Dedifferentiated amniotic fluid mesenchymal stem cell (primary cell): ENCODE results near the gene THAP11.
A peak's percentile ranks its signal among the peaks of the same experiment; 100 is the strongest.

Source experiments
- DNase-seq: peaks from one replicate; pipeline ENCODE4 v3.0.0-alpha.2; 2016; ENCODE audit errors: extremely low spot score

THAP11 gene

DNA sequence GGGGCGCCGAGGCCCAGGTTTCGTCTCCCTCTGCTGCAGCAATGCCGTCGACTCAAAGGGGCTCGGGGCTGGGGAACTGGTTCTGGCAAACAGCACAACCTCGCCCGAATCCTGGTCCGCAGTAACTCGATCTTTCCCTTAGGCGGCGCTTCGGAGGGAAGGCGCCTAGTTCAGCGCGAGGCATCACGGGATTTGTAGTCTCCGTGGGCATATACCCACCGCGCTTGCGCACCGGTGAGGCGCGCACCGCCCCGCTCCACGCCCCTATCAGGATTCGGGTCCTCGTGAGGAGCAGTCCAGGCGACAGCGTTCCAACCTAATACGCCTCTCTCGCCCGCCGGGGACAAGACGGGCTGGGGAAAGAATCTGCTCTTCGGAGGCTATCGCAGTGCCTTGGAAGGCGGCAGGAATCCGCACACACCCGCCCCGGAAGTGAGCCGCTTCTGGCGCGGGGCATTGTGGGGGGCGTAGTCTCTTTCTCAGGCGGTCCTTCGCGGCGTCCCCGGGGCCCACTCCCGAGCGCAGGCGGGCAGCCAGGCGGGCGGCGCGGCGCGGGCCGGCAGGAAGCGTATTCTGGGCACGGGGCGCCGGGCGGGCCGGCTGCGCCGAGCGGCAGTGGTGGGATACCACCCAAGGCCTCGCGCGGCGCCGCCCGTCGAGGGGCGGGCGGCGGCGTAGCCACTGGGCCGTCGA, at the start of gene THAP11:
Gene THAP11 (plus strand): TSS at position 505 of the 693 bp plus-strand sequence. CDS start 235 bp downstream, outside the sequence.
- peak; percentile 97 for DNase-seq

DNA sequence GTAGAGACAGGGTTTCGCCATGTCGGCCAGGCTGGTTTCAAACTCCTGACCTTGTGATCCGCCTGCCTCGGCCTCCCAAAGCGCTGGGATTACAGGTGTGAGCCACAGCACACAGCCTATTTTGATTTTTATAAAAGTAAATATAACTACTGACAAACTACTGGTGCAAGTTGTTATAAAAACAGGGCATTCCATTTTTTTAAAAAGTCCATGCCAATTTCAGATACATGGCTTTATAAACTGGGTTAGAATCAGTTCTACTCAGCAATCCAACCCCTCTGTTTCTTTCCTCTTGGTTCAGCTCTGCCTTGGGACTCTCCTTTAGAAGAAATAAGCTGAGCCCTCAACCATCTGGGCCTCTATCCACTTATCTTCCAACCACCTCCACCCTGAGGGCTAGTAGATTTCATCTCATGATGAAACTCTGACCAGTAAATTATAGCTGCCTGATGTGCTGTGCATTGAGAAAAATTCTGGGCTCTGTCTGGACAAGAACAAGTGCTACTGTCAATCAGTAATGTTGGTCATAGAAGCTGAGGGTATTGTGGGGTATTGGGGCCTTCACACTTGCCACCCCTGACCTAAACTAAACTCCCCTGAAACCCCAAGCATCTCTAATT, 45.9 kb upstream of the THAP11 start:
- peak; percentile 29 for DNase-seq

DNA sequence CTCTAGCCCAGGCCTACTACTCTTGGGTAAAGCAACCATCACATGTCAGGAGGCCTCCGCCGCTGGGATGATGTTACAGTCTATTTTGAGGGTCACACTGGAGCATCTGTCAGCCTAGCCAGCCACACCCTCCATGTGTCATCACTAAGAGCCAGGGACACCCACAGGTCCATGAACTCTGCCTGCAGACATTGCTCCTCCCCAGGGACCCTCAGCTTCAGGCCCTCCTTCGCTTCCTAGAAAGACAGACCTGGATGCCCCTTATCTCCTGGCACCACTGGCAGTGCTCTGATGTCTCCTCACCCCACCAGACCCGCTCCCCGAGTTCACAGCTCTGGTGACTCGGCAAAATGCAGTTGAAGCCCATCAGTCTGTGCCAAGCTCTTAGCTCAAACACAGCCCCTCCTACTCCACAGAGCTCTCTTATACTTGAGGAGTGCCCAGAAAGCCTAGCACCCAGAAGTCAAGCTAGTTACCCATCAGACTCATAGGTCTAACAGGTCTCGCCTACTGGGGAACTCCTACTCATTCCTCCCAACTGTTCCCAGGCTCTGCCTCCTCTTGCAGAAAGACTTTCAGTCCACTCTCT, 41.7 kb upstream of the THAP11 start:
- DNase-seq: no peak

DNA sequence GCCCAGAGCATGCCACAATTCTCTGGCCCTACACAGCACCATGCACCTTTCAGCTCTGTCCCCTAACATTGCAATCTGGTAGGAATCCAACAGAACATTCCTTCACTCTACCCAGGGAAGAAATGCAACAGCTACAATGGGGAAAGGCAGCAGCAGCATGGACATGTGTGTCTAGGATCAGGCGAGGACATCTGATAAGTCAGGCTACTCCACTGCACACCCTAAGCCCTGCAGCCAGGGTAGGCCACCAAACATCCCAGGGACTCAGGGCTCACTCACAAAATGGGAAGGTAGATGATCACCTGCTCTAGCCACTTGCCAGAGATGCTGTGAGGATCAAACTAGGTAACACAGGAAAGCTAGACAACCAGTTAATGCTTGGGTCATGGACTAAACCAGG, 40.9 kb upstream of the THAP11 start:
- DNase-seq: no peak

DNA sequence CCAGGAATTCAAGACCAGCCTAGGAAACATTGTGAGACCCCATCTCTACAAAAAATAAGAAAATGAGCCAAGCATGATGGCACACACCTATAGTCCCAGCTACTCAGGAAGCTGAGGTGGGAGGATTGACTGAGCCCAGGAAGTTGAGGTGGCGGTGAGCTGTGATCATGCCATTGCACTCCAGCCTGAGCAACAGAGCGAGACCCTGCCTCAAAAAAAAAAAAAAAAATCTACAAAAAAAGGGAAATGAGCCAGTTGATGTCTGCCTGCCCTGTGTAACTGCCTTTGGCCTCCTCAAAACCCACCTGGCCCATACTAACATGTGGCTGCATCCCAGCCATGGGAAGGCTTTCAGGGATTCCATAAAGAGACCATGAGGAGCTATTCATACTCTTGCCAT, 40.2 kb upstream of the THAP11 start:
- DNase-seq: no peak

DNA sequence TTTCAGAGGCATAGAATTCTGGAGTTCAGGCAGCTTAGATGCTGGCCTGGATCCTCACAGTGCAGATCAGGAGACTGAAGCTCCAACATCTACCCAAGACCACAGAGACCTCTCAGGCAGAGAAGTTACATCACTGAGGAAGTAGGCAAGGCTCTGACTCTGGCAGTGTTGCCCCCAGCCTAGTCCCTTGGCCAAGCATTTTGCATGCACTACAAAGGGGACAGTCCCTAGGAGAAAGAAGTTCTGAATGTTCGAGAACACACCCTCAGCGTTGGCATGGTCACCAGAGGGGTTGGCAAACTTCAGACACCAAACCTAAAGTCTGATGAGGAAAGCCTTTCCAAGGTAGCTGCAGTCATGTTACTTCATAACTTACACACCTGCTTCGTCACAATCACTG, 38.2 kb upstream of the THAP11 start:
- no peak for DNase-seq

DNA sequence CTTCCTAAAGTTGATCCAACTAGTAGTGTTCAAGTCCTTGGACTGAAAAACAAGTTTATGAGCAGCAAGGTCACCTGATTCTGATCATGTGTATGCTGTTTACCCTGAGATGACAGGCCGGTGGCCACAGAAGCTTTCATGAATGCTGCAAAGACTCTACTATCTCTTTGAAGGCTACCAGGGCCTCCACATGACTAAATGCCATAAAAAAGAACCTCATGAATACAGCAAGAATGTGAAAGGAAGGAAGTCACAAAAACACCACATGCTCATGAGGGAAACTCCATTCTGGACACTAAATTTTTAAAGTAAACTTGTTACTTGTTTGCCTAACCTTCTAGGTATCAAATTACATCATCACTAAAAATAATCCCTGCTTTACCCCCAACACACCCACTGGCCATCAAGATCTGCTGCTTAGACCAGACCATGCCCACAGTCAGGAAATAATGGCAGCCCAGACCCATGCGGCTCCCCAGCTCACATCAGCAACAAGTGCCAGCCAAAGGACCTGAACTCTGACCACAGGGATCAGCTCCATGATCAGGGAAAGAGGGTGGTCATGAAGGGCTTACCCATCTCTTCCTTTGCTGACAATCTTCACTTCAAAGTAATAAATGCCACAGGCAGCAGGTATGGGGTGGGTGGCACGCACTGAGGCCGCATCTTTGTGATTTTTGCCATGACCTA, 37.1 kb upstream of the THAP11 start:
- no peak for DNase-seq

DNA sequence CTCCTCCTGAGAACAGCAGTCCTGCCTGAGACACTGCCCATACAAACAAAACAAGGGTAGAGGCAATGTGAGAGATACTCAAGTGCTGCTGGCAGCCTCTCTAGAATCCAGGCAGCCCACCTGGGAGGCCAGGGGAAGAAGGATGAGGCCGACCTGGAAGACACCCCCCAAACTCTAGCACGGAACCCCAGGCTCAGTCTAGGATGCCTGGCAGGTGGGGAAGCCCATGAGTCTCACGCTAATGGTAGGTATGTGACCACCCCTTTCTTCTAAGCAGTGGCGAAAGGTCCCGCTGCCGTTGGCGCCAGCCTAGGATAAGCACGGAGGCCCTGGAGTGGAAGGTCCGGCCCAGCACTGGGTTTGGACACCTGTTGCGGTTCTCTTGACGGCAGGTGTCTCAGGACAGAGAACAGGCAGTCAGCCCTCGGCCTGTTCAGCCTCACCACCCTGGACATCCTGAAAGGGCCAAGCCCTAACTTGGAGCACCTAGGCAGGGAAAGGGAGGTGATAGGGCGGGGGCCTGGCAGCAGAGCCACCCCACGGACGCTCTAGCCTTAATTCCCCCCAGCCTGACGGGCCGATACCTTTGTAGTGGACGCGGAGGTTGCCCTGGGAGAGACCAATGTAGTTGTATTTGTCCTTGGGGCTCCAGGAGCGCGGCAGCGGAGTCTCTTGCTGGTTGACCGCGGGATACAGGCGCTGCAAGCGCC, 36.2 kb upstream of the THAP11 start:
- DNase-seq: no peak

DNA sequence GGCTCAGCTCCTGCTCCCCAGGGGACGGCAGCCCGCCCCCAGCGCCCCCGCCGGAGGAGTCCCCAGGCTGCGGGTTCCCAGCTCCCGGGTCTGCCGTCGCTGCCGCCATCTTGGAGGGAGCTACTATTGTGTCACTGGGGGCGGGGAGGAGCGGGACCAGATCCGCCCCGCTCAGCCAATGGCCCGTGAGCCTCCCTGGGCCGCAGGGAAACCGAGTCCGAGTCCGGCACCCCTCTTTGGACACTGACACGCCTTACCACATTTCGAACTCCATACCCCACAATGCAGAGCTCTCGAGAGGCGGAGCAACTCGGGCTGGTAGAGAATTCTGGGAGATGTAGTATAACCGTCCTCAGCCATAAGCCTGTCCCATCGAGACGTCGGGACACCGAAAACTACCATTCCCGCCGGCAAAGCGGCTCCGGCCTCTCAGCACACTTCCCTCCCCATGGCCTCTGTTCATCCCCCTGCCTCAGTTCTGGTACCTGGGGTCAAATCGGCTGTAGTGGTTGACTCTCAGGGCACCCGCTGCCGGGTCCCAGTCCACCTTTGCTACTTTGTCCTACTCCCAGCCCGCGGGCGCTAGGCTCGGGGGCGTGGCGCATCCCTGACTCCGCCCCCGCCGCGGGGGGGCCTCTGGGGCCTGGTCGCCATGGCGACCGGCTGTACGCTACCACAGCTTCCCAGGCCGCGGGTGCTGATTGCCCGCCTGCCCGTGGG, 35.5 kb upstream of the THAP11 start, which contains the start of the genes RANBP10 and TSNAXIP1:
Gene RANBP10 (minus strand): TSS at position 133 of the 720 bp plus-strand sequence. CDS start 24 bp downstream, at position 109.
Gene TSNAXIP1 (plus strand): TSS at position 462 of the 720 bp plus-strand sequence. CDS start 261 bp downstream, outside the sequence.
- DNase-seq: peak; percentile 100

DNA sequence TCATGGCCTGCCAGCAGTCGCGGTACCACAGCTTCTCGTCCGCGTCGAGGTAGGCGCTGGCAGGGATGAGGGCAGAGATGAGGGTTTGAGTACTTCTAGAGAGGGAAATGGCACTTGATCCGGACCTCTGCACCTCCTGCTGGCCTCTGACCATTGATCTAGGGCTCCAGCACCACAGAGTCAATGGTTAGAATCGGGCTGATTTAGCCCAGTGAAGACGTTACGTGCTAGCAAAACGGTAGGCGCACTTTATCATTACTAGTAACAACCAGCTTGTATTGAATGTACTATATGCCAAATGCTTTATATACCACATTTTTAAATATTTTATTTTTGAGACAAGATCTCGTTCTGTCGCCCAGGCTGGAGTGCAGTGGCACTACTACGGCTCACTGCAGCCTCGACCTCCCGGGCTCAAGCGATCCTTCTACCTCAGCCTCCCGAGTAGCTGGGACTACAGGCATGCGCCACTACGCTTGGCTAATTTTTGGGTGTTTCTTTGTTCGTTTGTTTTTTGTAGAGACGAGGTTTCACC, 34.9 kb upstream of the THAP11 start:
- DNase-seq: no peak

DNA sequence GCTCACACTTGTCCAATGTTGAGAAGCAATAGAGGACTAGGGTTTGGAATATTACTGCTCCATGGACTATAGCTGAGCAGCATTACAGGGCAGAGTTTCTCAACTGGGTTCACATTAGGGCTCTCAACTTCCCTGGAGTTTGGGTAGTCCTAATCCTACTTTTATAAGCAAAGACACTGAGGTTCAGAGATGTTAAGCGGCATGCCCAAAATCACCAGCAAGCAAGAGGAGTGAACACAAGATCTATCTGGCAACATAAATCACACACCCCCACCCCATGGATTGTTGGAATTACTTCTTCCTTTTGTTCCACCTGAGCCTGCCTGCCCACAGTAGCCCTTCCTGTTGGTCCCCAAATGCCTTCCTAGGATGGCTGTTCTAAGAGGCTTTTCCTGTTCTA, 30.2 kb upstream of the THAP11 start:
- DNase-seq: no peak

DNA sequence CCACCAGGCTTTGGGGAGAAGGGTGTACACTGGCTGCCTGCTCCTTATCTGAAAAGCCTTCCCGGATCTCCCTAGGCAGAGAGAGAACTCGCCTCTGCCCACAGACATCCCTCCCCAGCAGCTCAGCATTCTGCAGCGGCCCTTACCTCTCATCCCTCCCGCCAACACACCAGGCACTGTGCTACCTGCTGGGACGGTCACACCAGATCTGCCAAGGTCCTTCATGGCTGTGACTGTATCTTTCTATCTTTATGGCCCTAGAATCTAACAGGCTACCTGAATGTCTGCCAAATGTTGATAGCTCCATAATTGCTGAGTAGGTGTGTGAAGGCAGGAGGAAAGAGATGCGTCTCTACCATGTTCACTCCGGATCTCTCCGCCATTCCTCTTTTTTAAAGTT, 27.6 kb upstream of the THAP11 start:
- no peak for DNase-seq

DNA sequence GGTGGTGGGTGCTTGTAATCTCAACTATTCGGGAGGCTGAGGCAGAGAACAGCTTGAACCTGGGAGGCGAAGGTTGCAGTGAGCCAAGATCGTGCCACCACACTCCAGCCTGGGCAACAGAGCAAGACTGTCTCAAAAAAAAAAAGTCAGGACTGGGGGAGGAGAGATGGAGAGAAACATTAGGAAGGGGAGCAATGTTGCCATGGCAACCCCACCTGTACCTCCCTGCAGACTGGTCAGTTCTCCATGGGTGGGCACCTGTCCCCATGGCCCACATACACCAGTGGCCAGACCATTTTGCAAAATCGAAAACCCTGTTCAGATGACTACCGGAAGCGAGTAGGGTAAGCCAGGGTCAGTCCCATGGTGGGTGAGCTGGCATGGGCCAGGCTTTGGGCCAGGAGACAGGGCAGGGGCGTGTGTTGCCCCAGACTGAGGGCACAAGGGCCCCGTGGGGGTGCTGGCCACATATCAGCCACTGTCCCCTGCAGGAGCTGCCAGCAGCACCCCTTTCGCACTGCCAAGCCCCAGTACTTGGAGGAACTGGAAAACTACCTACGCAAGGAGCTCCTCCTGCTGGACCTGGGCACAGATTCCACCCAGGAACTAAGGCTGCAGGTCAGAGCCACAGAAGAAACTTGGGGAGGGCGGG, 21.4 kb upstream of the THAP11 start:
- no peak for DNase-seq

DNA sequence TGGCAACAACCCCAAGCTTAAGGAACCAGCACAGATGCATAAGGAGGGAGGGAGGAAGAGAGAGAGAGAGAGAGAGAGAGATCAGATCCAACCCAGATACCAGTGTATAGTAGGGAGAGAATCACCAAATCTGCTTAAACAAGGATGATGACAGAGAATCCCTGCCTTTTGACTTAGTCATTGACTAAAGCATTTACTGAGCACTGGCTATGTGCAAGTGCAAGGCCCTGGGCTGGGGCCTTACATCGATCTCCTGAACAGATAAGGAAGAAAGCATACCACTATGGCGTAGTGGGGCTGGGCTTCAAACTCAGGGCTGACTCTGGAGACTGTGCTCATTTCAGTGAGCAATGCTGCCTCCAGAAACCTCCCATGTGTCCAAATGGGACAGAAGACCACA, 19.6 kb upstream of the THAP11 start:
- no peak for DNase-seq

DNA sequence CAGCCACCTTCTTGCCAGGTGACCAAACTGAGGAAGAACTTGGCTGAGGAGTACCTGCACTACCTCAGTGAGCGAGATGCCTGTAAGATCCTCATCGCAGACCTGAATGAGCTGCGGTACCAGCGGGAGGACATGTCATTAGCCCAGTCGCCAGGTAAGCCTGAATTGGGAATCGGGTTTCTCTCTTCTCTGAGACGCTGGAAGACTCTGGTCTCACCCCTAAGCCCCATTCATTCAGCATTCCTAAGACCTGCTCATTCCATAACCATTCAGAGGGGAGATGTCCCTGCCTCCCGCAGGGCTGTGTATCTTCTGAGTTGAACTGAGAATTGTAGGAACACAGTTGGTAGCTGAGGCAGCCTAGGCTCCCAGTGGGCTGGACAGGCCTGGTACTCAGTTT, 17.0 kb upstream of the THAP11 start:
- no peak for DNase-seq

DNA sequence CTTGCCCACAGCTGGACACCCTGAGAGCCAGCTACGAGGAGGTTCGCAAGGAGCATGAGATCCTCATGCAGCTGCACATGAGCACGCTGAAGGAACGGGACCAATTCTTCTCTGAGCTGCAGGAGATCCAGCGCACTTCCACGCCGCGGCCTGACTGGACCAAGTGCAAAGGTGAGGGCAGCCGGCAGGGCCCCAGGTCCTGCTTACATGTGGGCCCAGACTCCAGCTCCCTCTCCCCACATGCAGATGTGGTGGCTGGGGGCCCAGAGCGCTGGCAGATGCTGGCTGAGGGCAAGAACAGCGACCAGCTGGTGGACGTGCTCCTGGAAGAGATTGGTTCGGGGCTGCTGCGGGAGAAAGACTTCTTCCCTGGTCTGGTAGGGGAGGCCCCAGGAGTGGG, 16.2 kb upstream of the THAP11 start:
- no peak for DNase-seq

DNA sequence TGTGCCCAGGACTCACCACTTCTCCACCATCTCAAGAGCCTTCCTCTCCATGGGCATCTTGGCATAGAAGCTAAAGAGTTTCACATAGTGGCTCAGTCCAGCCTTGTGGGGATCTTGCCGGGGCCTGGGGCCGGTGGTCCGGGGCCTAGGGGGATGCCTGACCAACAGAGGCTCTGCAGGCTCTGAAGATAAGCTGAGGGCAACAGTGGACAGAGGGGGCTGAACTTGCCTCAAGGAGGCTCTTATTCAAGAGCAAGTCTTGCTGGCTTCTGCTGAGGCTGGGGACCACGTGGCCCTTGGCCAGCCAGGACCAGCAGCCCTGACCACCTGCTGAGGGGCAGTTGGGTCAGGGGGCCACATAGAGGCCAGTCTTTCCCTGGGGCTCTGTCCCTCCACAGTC, 13.5 kb upstream of the THAP11 start:
- DNase-seq: no peak

DNA sequence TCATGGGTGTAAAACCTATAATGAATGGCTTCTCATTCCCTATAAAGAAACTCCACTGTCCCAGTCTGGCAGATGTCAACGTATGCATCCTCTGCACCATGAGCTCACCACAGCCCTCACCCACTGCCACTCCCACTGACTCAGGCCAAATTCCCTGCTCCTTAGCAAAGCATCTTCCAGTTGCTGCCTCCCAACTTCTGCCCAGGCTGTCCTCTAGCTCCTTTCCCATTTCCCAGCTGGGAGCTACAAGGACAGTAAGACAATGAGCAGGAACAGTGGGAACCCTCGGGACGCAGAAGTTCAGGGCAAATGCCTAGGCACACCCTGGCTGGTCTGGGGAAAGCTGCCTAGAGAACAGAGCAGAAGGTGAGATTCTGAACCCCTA, 9.1 kb upstream of the THAP11 start:
- peak; percentile 60 for DNase-seq

DNA sequence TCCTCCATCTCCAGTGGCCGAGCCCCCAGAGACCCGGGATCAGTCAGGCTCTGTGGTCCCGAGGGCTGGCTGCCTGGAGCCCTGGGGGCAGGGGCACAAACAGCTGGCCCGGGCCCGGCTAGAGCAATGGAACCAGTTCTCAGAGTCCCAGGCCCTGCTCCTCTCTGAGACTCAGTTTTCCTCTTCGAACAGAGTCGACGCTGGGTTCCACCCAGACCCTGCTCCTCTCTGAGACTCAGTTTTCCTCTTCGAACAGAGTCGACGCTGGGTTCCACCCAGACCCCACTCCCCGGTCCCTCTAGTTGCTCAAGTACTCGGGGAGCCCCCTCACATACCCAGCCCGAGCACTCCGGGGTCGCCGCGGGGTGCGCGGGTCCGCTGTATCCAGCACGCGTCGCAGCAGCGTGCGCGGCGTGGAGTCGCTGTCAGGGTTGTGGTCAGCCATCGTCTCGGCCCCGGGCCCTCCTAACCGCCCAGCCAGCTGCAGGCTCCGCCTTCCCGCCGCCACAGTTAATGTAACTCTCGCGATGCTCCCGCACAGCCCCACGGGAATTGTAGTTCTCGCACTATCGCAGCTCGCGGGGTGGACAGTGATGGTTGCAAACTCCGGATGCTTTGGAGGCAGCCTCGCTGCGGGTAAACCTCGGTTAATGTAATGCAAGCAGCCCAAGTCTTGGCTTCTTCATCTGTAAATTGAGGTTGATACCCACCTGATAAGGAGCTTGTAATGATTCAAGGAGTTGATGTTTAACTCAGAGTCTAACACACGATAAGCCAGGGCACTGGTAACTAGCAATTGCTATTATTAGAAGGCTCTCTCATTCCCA, 8.5 kb upstream of the THAP11 start:
- peak; percentile 94 for DNase-seq

DNA sequence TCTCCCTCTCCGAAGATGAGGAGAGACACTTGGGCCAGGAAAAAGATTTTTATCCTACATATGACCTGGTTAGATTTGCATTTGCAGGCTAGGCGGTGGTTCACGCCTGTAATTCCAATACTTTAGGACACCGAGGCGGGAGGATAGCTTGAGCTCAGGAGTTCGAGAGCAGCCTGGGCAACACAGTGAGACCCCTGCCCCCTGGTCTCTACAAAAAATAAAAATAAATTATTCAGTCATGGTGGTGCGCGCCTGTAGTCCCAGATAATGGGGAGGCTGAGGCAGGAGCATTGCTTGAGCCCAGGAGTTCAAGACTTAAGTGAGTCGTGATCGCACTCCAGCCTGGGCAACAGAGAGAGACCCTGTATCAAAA, 7.9 kb upstream of the THAP11 start:
- no peak for DNase-seq
